ENCODE data around the gene MEGF11. TPM values are rescaled to one million over a fixed set of nuclear protein-coding genes. Genes with fewer than 3 reads are reported as not detected.

MEGF11 gene
- total RNA-seq, 2 experiments from 2014 or later: 3.3 to 6.8 TPM

DNA sequence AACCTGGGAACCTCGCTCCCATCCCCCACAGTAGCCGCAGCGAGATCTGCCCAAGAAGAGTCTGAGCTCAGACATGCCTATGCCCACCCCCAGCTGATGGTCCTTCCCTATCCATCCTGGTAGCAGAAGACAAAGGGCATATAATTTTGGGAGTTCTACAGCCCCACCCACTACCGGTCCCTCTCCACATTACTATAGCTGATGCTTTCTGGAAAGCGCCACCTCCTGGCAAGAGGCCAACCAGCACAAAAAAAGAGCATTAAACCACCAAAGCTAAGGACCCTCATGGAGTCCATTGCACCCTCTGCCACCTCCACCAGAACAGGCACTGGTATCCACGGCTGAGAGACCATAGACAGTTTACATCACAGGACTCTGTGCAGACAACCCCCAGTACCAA is 168.4 kb downstream of the MEGF11 start:
- Histone ChIP-seq H3K4me3 (ENCODE audit: low read depth, low read length, poor library complexity, severe bottlenecking) (no peak overlapping the region), H3K79me2 (ENCODE audit: insufficient read depth, low read depth, low read length) (no peaks in the 10 kb centered on the region), H3K9me3 (ENCODE audit: low read length) (no peaks in the 10 kb centered on the region), H3K27ac (ENCODE audit: low read depth, low read length, poor library complexity, severe bottlenecking) (no peak overlapping the region), H3K4me1 (ENCODE audit: insufficient read depth, low read length, poor library complexity, severe bottlenecking) (no peaks in the 10 kb centered on the region), H3K4me2 (ENCODE audit: low read length) (no peak overlapping the region), H3K9me2 (ENCODE audit: insufficient read depth, low read length) (no peaks in the 10 kb centered on the region), H3K36me3 (ENCODE audit: insufficient read depth, low read length) (no peaks in the 10 kb centered on the region), H2AFZ (ENCODE audit: low read length) (no peak overlapping the region), H4K20me1 (ENCODE audit: insufficient read depth, low read length) (no peaks in the 10 kb centered on the region)
- DNase-seq (ENCODE audit: low spot score): peak; percentile 48
- POLR2A ChIA-PET: interaction anchor here (1.3 kb wide), 1 partner anchor 83 kb away, joined by 3 read pairs; no protein-coding TSS in a partner anchor
- CTCF ChIA-PET (ENCODE audit: unreplicated experiment): no interaction called here
- BruUV-seq (replicated peaks): no TSS peak
- intact Hi-C loops (cut with micrococcal nuclease; ENCODE audit: unreplicated experiment): no loop called here
- no peak for TF ChIP-seq EZH2phosphoT487 (IDR thresholded peaks at IDR 0.05; ENCODE audit: borderline replicate concordance, low read depth, low read length)
- TF ChIP-seq, protein P1, sequence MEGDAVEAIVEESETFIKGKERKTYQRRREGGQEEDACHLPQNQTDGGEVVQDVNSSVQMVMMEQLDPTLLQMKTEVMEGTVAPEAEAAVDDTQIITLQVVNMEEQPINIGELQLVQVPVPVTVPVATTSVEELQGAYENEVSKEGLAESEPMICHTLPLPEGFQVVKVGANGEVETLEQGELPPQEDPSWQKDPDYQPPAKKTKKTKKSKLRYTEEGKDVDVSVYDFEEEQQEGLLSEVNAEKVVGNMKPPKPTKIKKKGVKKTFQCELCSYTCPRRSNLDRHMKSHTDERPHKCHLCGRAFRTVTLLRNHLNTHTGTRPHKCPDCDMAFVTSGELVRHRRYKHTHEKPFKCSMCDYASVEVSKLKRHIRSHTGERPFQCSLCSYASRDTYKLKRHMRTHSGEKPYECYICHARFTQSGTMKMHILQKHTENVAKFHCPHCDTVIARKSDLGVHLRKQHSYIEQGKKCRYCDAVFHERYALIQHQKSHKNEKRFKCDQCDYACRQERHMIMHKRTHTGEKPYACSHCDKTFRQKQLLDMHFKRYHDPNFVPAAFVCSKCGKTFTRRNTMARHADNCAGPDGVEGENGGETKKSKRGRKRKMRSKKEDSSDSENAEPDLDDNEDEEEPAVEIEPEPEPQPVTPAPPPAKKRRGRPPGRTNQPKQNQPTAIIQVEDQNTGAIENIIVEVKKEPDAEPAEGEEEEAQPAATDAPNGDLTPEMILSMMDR (conservative IDR thresholded peaks at IDR 0.05; ENCODE audit: low read length): peak; percentile 73

DNA sequence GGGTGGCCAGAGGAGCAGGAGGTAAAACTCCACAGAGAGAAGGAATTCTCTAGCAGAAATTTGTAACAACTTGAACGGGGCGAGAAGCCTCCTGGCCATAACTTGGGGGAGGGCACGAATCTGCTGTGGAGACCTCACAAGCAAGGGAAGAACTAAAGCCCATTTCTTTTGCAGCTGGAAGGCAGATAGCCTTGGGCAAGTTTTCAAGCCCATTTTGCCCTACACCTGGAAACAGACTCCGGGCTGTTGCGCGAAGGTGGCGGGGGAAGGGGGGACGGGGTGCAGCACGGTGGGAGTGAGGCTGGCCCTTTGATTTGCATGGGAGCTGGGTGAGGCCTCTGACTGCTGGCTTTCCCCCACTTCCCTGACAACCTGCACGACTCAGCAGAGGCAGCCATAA is 168.8 kb downstream of the MEGF11 start:
- no TSS peak for BruUV-seq (replicated peaks)
- Histone ChIP-seq H4K20me1 (ENCODE audit: insufficient read depth, low read length) (no peaks in the 10 kb centered on the region), H3K4me3 (ENCODE audit: low read depth, low read length, poor library complexity, severe bottlenecking) (no peak overlapping the region), H3K4me2 (ENCODE audit: low read length) (no peak overlapping the region), H2AFZ (ENCODE audit: low read length) (no peak overlapping the region), H3K79me2 (ENCODE audit: insufficient read depth, low read depth, low read length) (no peaks in the 10 kb centered on the region), H3K36me3 (ENCODE audit: insufficient read depth, low read length) (no peaks in the 10 kb centered on the region), H3K4me1 (ENCODE audit: insufficient read depth, low read length, poor library complexity, severe bottlenecking) (no peaks in the 10 kb centered on the region), H3K9me2 (ENCODE audit: insufficient read depth, low read length) (no peaks in the 10 kb centered on the region), H3K9me3 (ENCODE audit: low read length) (no peaks in the 10 kb centered on the region), H3K27ac (ENCODE audit: low read depth, low read length, poor library complexity, severe bottlenecking) (no peak overlapping the region)
- ChIA-PET CTCF (ENCODE audit: unreplicated experiment) (no interaction called here), POLR2A (interaction anchor here (1.3 kb wide), 1 partner anchor 83 kb away, joined by 3 read pairs; no protein-coding TSS in a partner anchor)
- DNase-seq (ENCODE audit: low spot score): no peak
- TF ChIP-seq, protein P1 (conservative IDR thresholded peaks at IDR 0.05; ENCODE audit: low read length): no peak
- TF ChIP-seq EZH2phosphoT487 (IDR thresholded peaks at IDR 0.05; ENCODE audit: borderline replicate concordance, low read depth, low read length): no peak
- intact Hi-C loops (cut with micrococcal nuclease; ENCODE audit: unreplicated experiment): no loop called here

DNA sequence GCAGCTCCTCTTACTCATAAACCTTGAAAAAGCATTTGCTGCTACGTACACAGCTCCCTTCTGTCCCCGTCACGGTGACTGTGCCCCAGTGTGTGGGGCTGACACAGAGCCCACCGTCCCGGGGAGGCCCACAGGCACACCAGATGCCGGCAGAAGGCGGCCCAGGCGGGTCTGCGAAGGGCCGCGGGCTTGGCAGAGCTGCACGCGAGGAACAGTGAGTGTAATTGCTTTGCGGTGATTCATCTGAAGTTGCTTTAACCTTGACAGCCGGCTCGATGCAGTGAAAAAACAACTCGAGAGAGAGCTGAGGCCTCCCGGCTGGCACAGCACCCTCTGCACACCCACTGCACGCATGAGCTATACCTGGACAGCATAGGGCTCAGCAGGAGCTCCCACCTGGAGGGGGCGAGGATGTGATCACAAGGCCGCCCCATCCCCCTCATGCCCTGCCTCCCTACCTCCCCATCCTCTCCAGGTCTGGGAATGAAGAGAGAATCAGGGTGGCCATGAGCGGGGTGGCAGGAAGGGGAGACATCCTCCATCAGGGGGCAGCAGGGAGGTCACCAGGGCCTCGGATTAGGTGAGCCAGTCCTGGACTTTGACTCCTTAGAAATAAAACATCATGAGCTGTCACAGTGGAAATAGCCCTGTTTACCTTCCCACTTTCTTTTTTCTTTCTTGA is 172.7 kb downstream of the MEGF11 start:
- H3K4me3 ChIP-seq (ENCODE audit: low read depth, low read length, poor library complexity, severe bottlenecking): no peak overlapping the region
- CTCF ChIA-PET (ENCODE audit: unreplicated experiment): no interaction called here
- no peak overlapping the region for H3K4me2 ChIP-seq (ENCODE audit: low read length)
- POLR2A ChIA-PET: interaction anchor here (0.5 kb wide), 1 partner anchor 71 kb away, joined by 4 read pairs; no protein-coding TSS in a partner anchor
- BruUV-seq (replicated peaks): no TSS peak
- no peak overlapping the region for H2AFZ ChIP-seq (ENCODE audit: low read length)
- no peaks in the 10 kb centered on the region for H3K79me2 ChIP-seq (ENCODE audit: insufficient read depth, low read depth, low read length)
- no peaks in the 10 kb centered on the region for H3K4me1 ChIP-seq (ENCODE audit: insufficient read depth, low read length, poor library complexity, severe bottlenecking)
- no peaks in the 10 kb centered on the region for H3K9me3 ChIP-seq (ENCODE audit: low read length)
- TF ChIP-seq EZH2phosphoT487 (IDR thresholded peaks at IDR 0.05; ENCODE audit: borderline replicate concordance, low read depth, low read length): no peak
- TF ChIP-seq, protein P1 (conservative IDR thresholded peaks at IDR 0.05; ENCODE audit: low read length): peak; percentile 45; the same call in 1 of the 2 replicates
- H3K36me3 ChIP-seq (ENCODE audit: insufficient read depth, low read length): no peaks in the 10 kb centered on the region
- no peak overlapping the region for H3K27ac ChIP-seq (ENCODE audit: low read depth, low read length, poor library complexity, severe bottlenecking)
- DNase-seq (ENCODE audit: low spot score): no peak
- H3K9me2 ChIP-seq (ENCODE audit: insufficient read depth, low read length): no peaks in the 10 kb centered on the region
- no peaks in the 10 kb centered on the region for H4K20me1 ChIP-seq (ENCODE audit: insufficient read depth, low read length)
- intact Hi-C loops (cut with micrococcal nuclease; ENCODE audit: unreplicated experiment): no loop called here
